Measurements from ENCODE around the gene TLK2.

- no peak for TF ChIP-seq CTCF (conservative IDR thresholded peaks at IDR 0.05; ENCODE audit: low read length)
- no peak for TF ChIP-seq EZH2phosphoT487 (IDR thresholded peaks at IDR 0.05; ENCODE audit: borderline replicate concordance, low read depth, low read length)
Observed at GRCh38 chr17:62580947-62581346, 102.3 kb downstream of the TLK2 start.

Measured in OCI-LY7 (cell line).